HG02885 (cell line): ENCODE results near the gene PPP2R2C.

Experiments used
- ATAC-seq: cut with Tn5 transposase; IDR thresholded peaks from one replicate; pipeline ENCODE4 v1.9.1; 2021; ENCODE audit warnings: mild to moderate bottlenecking; ENCODE audit not compliant: unreplicated experiment, poor library complexity

The PPP2R2C gene

GRCh38 chr4:6350646-6351045 is 121.8 kb downstream of the PPP2R2C start:
- ATAC-seq: no peak

GRCh38 chr4:6349896-6350603 is 122.4 kb downstream of the PPP2R2C start:
- no peak for ATAC-seq

GRCh38 chr4:6348408-6348807 is 124.0 kb downstream of the PPP2R2C start:
- ATAC-seq: no peak

GRCh38 chr4:6347511-6348045 is 124.8 kb downstream of the PPP2R2C start:
- no peak for ATAC-seq

- ATAC-seq: no peak
Measured at GRCh38 chr4:6346373-6347110, 125.9 kb downstream of the PPP2R2C start.

- no peak for ATAC-seq
Measured at GRCh38 chr4:6345866-6346265, 126.5 kb downstream of the PPP2R2C start.

GRCh38 chr4:6345096-6345830 is 127.2 kb downstream of the PPP2R2C start:
- ATAC-seq: no peak

GRCh38 chr4:6343939-6344408 is 128.4 kb downstream of the PPP2R2C start:
- no peak for ATAC-seq

- ATAC-seq: no peak
Measured at GRCh38 chr4:6342530-6343293, 129.7 kb downstream of the PPP2R2C start.

GRCh38 chr4:6341696-6342095 is 130.7 kb downstream of the PPP2R2C start:
- no peak for ATAC-seq

- ATAC-seq: no peak
Measured at GRCh38 chr4:6340446-6341015, 131.9 kb downstream of the PPP2R2C start.

- ATAC-seq: no peak
Measured at GRCh38 chr4:6339818-6340445, 132.5 kb downstream of the PPP2R2C start.

- no peak for ATAC-seq
Measured at GRCh38 chr4:6338951-6339817, 133.2 kb downstream of the PPP2R2C start.

- ATAC-seq: no peak
Measured at GRCh38 chr4:6338175-6338950, 134.1 kb downstream of the PPP2R2C start.

- ATAC-seq: no peak
Measured at GRCh38 chr4:6337331-6337935, 135.0 kb downstream of the PPP2R2C start.

GRCh38 chr4:6336166-6336565 is 136.2 kb downstream of the PPP2R2C start:
- ATAC-seq: no peak

- no peak for ATAC-seq
Measured at GRCh38 chr4:6335040-6335590, 137.3 kb downstream of the PPP2R2C start.
